ENCODE results near the gene LAIR1. TPM values are rescaled to one million over a fixed set of nuclear protein-coding genes. Genes with fewer than 3 reads are reported as not detected.

Gene LAIR1
- not detected in 2 replicates for total RNA-seq (2014; rRNA removed; shearing (Covaris generic))
- total RNA-seq (2022) = 3.9 and 4.3 TPM in 2 replicates
- Bru-seq, nascent RNA = percentile 28 among the genes with signal in this experiment
- BruChase-seq, experiment 1, labeled RNA remaining after a 6-hour chase = percentile 31 among the genes with signal in this experiment
- BruChase-seq, experiment 2, labeled RNA remaining after a 2-hour chase = percentile 29 among the genes with signal in this experiment
- long read RNA-seq, full-length matches to known transcripts = 2 of 3 reads
- long read RNA-seq, partial matches to known transcripts = 0 of 3 reads
- long read RNA-seq, other reads (novel, unspliced or antisense) = 1 of 3 reads

GRCh38 chr19:54364775-54365257 is at the start of gene LAIR1:
LAIR1 (minus strand) TSS chr19:54364931; CDS start chr19:54364804, 127 bp downstream.
- Histone ChIP-seq H3K9me3 (ENCODE audit: low read length) (no peaks in the 10 kb centered on the region), H2AFZ (ENCODE audit: low read length) (no peak within 1 kb of the TSS), H3K79me2 (ENCODE audit: insufficient read depth, low read depth, low read length) (no peaks in the 10 kb centered on the region), H3K4me2 (ENCODE audit: low read length) (peak within 1 kb of the TSS; percentile 60), H3K4me3 (ENCODE audit: low read depth, low read length, poor library complexity, severe bottlenecking) (peak within 1 kb of the TSS; percentile 24), H3K9me2 (ENCODE audit: insufficient read depth, low read length) (no peaks in the 10 kb centered on the region), H3K36me3 (ENCODE audit: insufficient read depth, low read length) (no peaks in the 10 kb centered on the region), H3K27ac (ENCODE audit: low read depth, low read length, poor library complexity, severe bottlenecking) (no peak within 1 kb of the TSS), H4K20me1 (ENCODE audit: insufficient read depth, low read length) (no peaks in the 10 kb centered on the region), H3K4me1 (ENCODE audit: insufficient read depth, low read length, poor library complexity, severe bottlenecking) (peaks cover 51% of the 10 kb centered on the region)
- intact Hi-C loops (cut with micrococcal nuclease; ENCODE audit: unreplicated experiment) = no loop called here
- TF ChIP-seq EZH2phosphoT487 (IDR thresholded peaks at IDR 0.05; ENCODE audit: borderline replicate concordance, low read depth, low read length) (no peak), CTCF (conservative IDR thresholded peaks at IDR 0.05; ENCODE audit: low read length) (no peak)
- peak; percentile 59 for DNase-seq (ENCODE audit: low spot score)
- ChIA-PET CTCF (ENCODE audit: unreplicated experiment) (no interaction called here), POLR2A (interaction anchor here (0.6 kb wide), 1 partner anchor 19 kb away, joined by 3 read pairs; no protein-coding TSS in a partner anchor)
- BruUV-seq (replicated peaks) = no TSS peak

GRCh38 chr19:54414156-54414555 is 49.4 kb upstream of the LAIR1 start:
- TF ChIP-seq CTCF (conservative IDR thresholded peaks at IDR 0.05; ENCODE audit: low read length) = no peak
- no peak for TF ChIP-seq EZH2phosphoT487 (IDR thresholded peaks at IDR 0.05; ENCODE audit: borderline replicate concordance, low read depth, low read length)
- ChIA-PET POLR2A (no interaction called here), CTCF (ENCODE audit: unreplicated experiment) (no interaction called here)
- peaks cover 9% of the 10 kb centered on the region for H3K4me1 ChIP-seq (ENCODE audit: insufficient read depth, low read length, poor library complexity, severe bottlenecking)
- H3K4me3 ChIP-seq (ENCODE audit: low read depth, low read length, poor library complexity, severe bottlenecking) = no peak overlapping the region
- H3K4me2 ChIP-seq (ENCODE audit: low read length) = no peak overlapping the region
- no peaks in the 10 kb centered on the region for H3K79me2 ChIP-seq (ENCODE audit: insufficient read depth, low read depth, low read length)
- H3K27ac ChIP-seq (ENCODE audit: low read depth, low read length, poor library complexity, severe bottlenecking) = no peak overlapping the region
- H3K36me3 ChIP-seq (ENCODE audit: insufficient read depth, low read length) = no peaks in the 10 kb centered on the region
- no peaks in the 10 kb centered on the region for H3K9me2 ChIP-seq (ENCODE audit: insufficient read depth, low read length)
- no peak for DNase-seq (ENCODE audit: low spot score)
- intact Hi-C loops (cut with micrococcal nuclease; ENCODE audit: unreplicated experiment) = no loop called here
- H2AFZ ChIP-seq (ENCODE audit: low read length) = no peak overlapping the region
- H4K20me1 ChIP-seq (ENCODE audit: insufficient read depth, low read length) = no peaks in the 10 kb centered on the region
- no peaks in the 10 kb centered on the region for H3K9me3 ChIP-seq (ENCODE audit: low read length)
- no TSS peak for BruUV-seq (replicated peaks)

- Histone ChIP-seq H3K9me3 (ENCODE audit: low read length) (peaks cover 4% of the 10 kb centered on the region; the same call in 1 of the 2 replicates), H3K27ac (ENCODE audit: low read depth, low read length, poor library complexity, severe bottlenecking) (no peak overlapping the region), H3K9me2 (ENCODE audit: insufficient read depth, low read length) (no peaks in the 10 kb centered on the region), H2AFZ (ENCODE audit: low read length) (no peak overlapping the region), H3K4me1 (ENCODE audit: insufficient read depth, low read length, poor library complexity, severe bottlenecking) (peaks cover 2% of the 10 kb centered on the region), H3K4me3 (ENCODE audit: low read depth, low read length, poor library complexity, severe bottlenecking) (no peak overlapping the region), H3K79me2 (ENCODE audit: insufficient read depth, low read depth, low read length) (no peaks in the 10 kb centered on the region), H3K4me2 (ENCODE audit: low read length) (no peak overlapping the region), H3K36me3 (ENCODE audit: insufficient read depth, low read length) (no peaks in the 10 kb centered on the region), H4K20me1 (ENCODE audit: insufficient read depth, low read length) (no peaks in the 10 kb centered on the region)
- TF ChIP-seq CTCF (conservative IDR thresholded peaks at IDR 0.05; ENCODE audit: low read length) = no peak
- no peak for TF ChIP-seq EZH2phosphoT487 (IDR thresholded peaks at IDR 0.05; ENCODE audit: borderline replicate concordance, low read depth, low read length)
- ChIA-PET POLR2A (no interaction called here), CTCF (ENCODE audit: unreplicated experiment) (no interaction called here)
- intact Hi-C loops (cut with micrococcal nuclease; ENCODE audit: unreplicated experiment) = no loop called here
- no peak for DNase-seq (ENCODE audit: low spot score)
- BruUV-seq (replicated peaks) = no TSS peak
Observed at GRCh38 chr19:54412877-54413276, 48.1 kb upstream of the LAIR1 start.
